Osteocyte (in vitro differentiated cells): ENCODE data around the gene BAIAP3. TPM values are rescaled to one million over a fixed set of nuclear protein-coding genes. Genes with fewer than 3 reads are reported as not detected.
"Not testable (repeated sequence)": the region's sequence is repeated elsewhere in the genome, so short reads cannot be mapped to it uniquely, and the experiment has no call there.

ENCODE experiments used
- DNase-seq: peaks from one replicate; pipeline ENCODE4 v3.0.0; 2021; ENCODE audit warnings: mixed read lengths; ENCODE audit not compliant: unreplicated experiment; ENCODE audit errors: extremely low spot score
- H3K27ac Mint-ChIP-seq: one replicate; pipeline ENCODE4 v1.8.0; 2021; ENCODE audit warnings: mild to moderate bottlenecking, mixed read lengths; ENCODE audit not compliant: unreplicated experiment
- H3K27me3 Mint-ChIP-seq: one replicate; pipeline ENCODE4 v1.8.0; 2021; ENCODE audit warnings: mixed read lengths; ENCODE audit not compliant: unreplicated experiment
- H3K36me3 Mint-ChIP-seq: one replicate; pipeline ENCODE4 v1.8.0; 2021; ENCODE audit warnings: mixed read lengths; ENCODE audit not compliant: unreplicated experiment
- H3K4me1 Mint-ChIP-seq: one replicate; pipeline ENCODE4 v1.8.0; 2021; ENCODE audit warnings: mixed read lengths; ENCODE audit not compliant: unreplicated experiment
- H3K4me3 Mint-ChIP-seq: one replicate; pipeline ENCODE4 v1.8.0; 2021; ENCODE audit warnings: mild to moderate bottlenecking, moderate library complexity, mixed read lengths; ENCODE audit not compliant: unreplicated experiment
- H3K9me3 Mint-ChIP-seq: one replicate; pipeline ENCODE4 v1.8.0; 2021; ENCODE audit warnings: mixed read lengths; ENCODE audit not compliant: unreplicated experiment
- CTCF ChIP-seq: fragments of 200-600 bp; sonication (generic); IDR thresholded peaks from 2 replicates; pipeline ENCODE4 v1.5.0; 2021; ENCODE audit warnings: antibody characterized with exemption, mild to moderate bottlenecking, moderate library complexity
- total RNA-seq: library from RNA; stranded (reverse); gene quantifications from 2 replicates; pipeline ENCODE4 v1.2.1, GENCODE V29; 2021

BAIAP3 gene
- total RNA-seq, 1 donor from 2014 or later, result 0.48 TPM

- DNase-seq, result no peak
- H3K27me3 Mint-ChIP-seq, result peaks cover 12% of the 10 kb centered on the region
- no peak overlapping the region for H3K4me3 Mint-ChIP-seq
- peaks cover 9% of the 10 kb centered on the region for H3K36me3 Mint-ChIP-seq
- TF ChIP-seq CTCF, result no peak
- no peaks in the 10 kb centered on the region for H3K9me3 Mint-ChIP-seq
- no peak overlapping the region for H3K27ac Mint-ChIP-seq
- peaks cover 9% of the 10 kb centered on the region for H3K4me1 Mint-ChIP-seq
Measured at GRCh38 chr16:1327619-1327947, 5.9 kb upstream of the BAIAP3 start.

GRCh38 chr16:1328136-1328535, 5.3 kb upstream of the BAIAP3 start:
- peaks cover 15% of the 10 kb centered on the region for H3K27me3 Mint-ChIP-seq
- not testable (repeated sequence) for H3K4me3 Mint-ChIP-seq, H3K36me3 Mint-ChIP-seq, H3K27ac Mint-ChIP-seq, DNase-seq, H3K9me3 Mint-ChIP-seq
- H3K4me1 Mint-ChIP-seq, result peaks cover 11% of the 10 kb centered on the region

DNA sequence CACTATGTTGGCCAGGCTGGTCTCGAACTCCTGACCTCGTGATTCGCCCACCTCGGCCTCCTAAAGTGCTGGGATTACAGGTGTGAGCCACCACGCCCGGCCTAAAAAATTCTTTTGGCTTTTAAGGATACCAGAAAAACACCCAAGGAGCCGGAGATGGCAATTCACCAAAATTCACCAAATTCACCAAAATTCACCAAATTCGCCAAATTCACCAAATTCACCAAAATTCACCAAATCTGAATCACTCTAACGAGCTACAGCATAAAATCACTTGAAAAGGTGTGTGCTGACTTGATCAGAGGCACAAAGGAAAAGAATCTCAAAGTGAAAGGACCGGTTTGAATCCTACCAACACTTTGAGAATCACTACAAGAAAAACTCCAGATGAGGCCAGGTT, 4.5 kb upstream of the BAIAP3 start:
- H3K27me3 Mint-ChIP-seq, result peaks cover 15% of the 10 kb centered on the region
- H3K4me3 Mint-ChIP-seq, H3K9me3 Mint-ChIP-seq, H3K27ac Mint-ChIP-seq, H3K36me3 Mint-ChIP-seq, DNase-seq: not testable (repeated sequence)
- H3K4me1 Mint-ChIP-seq, result peaks cover 11% of the 10 kb centered on the region

DNA sequence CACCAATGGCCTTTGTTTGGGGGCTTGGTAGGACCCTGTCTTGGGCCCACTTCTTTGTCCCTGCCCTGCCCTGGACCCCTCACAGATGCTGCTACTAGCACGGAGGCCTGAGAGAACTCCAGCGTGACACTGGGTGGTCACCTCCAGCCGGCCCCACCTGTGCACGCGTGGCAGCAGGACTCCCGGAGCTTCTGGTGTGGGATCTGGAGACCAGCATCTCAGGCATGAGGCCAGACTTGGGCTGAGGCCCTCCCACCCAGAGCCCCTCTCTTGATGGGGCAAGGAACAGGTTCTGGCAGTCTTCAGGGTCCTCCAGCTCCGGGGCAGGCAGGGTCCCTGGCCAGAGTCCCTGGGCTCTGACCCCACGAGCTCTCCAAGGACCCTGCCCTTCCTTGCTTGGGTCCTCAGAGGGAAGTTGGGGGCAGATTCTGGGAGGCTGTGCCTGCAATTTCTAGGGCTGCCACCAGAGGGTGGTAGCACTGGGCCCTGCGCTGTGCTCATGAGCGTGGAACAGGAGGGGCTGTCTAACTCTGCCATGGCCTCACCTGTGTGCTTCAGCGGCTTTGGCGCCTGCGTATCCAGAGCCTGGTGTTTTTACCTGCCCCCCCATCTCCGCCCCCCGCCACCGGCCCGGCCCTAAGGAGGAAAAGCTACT, 3.1 kb upstream of the BAIAP3 start:
- no peak overlapping the region for H3K27ac Mint-ChIP-seq
- no peak for DNase-seq
- peaks cover 11% of the 10 kb centered on the region for H3K4me1 Mint-ChIP-seq
- H3K9me3 Mint-ChIP-seq, result no peaks in the 10 kb centered on the region
- H3K36me3 Mint-ChIP-seq, result peaks cover under 1% of the 10 kb centered on the region
- TF ChIP-seq CTCF, result peak; percentile 43
- H3K27me3 Mint-ChIP-seq, result peaks cover 23% of the 10 kb centered on the region
- no peak overlapping the region for H3K4me3 Mint-ChIP-seq

- peaks cover 30% of the 10 kb centered on the region for H3K27me3 Mint-ChIP-seq
- no peak overlapping the region for H3K27ac Mint-ChIP-seq
- no peaks in the 10 kb centered on the region for H3K36me3 Mint-ChIP-seq
- no peaks in the 10 kb centered on the region for H3K9me3 Mint-ChIP-seq
- peaks cover 11% of the 10 kb centered on the region for H3K4me1 Mint-ChIP-seq
- DNase-seq, result no peak
- H3K4me3 Mint-ChIP-seq, result no peak overlapping the region
- no peak for TF ChIP-seq CTCF
Measured at GRCh38 chr16:1330931-1331711, 2.3 kb upstream of the BAIAP3 start.
